IPS-NIHi11 (cell line): ENCODE results near the gene TYMS.

ENCODE experiments used
- DNase-seq: peaks from one replicate; pipeline ENCODE4 v3.0.0; 2012; ENCODE audit warnings: mixed read lengths, low spot score

Gene TYMS

DNA sequence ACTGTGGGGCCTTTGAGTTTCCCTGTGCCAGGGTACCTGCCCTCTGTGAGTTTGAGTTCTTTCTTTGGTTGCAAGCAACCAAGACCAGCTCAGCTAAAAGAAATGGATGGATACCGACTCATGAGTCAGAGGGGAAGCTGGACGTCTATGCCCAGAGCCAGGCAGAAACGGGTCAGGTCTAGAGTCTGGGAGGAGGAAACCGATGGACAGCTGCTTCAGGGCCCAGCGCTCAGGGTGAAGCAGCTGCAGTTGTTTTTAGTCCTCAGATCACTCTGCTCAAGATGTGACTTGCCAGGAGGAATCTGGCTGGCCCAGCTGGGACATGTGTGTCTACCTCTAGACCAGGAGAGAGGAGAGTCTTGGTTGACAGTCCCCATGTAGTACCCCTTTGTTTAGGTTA is 10.1 kb upstream of the TYMS start:
- DNase-seq = no peak

DNA sequence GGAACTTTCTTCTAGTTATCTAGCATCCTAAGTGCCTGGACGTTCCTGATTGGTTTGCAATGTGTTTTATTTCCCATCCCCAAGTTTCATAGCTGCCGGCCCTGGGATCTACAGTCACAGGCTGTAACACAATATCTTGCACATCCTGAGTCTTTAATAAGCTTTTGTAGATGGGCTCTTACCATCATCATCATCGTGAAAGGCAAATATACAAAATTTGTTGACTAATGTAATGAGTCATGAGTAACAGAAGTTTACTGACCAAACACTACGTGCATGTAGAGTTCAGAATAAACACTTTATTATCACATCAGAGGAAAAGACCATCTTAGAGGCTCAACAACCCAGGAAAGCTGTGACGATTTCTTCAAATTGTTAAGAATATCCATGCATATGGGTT is 8.1 kb upstream of the TYMS start:
- no peak for DNase-seq

- no peak for DNase-seq
These were observed 7.0 kb upstream of the TYMS start for GRCh38 chr18:650428-650858.

GRCh38 chr18:652131-652530 is 5.3 kb upstream of the TYMS start:
- no peak for DNase-seq

- no peak for DNase-seq
These were observed 3.9 kb upstream of the TYMS start for GRCh38 chr18:653512-653911.

GRCh38 chr18:654601-655000 is 2.9 kb upstream of the TYMS start:
- DNase-seq = no peak

GRCh38 chr18:655445-655844 is 2.0 kb upstream of the TYMS start:
- no peak for DNase-seq

DNA sequence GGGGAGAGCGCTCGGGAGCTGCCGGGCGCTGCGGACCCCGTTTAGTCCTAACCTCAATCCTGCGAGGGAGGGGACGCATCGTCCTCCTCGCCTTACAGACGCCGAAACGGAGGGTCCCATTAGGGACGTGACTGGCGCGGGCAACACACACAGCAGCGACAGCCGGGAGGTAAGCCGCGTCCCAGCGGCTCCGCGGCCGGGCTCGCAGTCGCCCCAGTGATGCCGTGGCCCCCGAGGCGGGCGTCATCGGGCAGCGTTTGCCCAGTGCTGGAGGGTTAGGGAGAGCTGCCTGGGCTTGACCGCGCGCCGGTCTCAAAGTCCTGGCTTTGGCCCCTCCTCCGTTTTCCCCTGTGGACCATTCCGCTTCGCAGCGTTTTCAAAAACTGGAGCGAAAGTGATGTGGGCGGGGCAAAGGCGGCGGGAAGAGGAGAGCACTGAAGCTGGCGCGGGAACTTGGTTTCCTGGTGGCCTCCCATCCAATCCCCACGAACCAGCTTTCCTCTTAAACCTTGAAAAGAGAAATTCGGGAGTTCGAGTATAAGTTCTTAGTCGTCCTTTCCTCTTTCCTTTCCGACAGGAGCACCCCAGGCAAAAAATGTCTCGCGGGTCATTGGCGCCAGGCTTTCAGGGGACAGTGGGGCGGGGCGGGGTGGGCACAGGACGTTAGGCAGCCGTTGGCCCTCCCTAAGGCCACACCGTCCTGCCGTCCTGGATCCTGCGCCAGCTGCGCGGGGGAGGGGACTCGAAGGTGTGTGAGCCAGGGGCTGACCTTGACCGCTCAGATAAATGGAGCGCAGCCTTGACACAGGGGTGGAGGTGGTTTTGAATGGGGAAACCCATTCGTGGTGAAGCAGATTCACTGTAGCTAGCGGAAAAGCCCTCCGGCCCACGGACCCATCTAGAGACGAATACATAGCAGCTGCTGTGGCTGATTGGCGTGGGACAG is 821 bp downstream of the TYMS start:
- DNase-seq = peak; percentile 83

GRCh38 chr18:658947-659533 is 1.6 kb downstream of the TYMS start:
- no peak for DNase-seq

DNA sequence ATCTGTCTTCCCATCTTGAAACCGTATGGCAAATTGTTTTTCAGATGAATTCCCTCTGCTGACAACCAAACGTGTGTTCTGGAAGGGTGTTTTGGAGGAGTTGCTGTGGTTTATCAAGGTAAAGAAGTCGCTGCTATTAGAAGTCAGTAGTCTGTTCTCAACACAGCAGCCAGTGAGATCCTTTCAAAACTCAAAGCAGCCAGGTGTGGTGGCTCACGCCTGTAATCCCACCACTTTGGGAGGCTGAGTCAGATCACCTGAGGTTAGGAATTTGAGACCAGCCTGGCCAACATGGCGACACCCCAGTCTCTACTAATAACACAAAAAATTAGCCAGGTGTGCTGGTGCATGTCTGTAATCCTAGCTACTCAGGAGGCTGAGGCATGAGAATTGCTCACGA is 2.1 kb downstream of the TYMS start:
- no peak for DNase-seq

- no peak for DNase-seq
These were observed 4.7 kb downstream of the TYMS start for GRCh38 chr18:662197-662596.

DNA sequence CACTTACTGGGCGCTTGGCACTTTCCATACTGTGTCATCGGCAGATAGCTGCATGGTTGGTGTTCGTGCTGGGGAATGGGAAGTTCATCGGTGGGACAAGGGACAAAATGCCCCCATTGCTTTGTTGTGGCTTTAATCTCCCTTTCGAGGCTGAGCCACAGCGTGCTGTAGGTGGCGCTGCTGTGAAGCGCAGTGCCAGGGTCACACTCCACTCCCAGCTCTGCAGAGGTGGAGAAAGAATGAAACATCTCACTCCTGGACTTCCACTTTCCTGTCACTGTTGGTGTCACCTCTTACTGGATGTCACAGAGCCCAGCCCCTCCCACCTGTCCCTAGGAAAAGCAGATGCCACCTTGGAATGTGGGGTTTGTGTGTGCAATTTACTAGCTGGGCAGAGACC is 8.7 kb downstream of the TYMS start:
- DNase-seq = peak; percentile 51

DNA sequence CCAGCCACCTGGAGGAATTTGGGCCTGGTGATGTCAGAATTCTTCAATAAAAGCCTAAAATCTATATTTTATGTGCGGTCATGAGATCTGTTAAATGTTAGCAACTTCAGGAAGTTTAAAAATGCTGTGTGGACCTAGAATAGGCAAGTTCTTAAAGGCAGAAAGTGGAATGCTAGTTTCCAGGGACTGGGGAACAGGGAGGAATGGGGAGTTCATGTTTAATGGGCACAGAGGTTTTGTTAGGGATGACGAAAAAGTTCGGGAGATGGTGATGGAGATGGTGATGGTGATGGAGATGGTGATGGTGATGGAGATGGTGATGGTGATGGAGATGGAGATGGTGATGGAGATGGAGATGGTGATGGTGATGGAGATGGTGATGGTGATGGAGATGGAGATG is 9.2 kb downstream of the TYMS start:
- DNase-seq = no peak

DNA sequence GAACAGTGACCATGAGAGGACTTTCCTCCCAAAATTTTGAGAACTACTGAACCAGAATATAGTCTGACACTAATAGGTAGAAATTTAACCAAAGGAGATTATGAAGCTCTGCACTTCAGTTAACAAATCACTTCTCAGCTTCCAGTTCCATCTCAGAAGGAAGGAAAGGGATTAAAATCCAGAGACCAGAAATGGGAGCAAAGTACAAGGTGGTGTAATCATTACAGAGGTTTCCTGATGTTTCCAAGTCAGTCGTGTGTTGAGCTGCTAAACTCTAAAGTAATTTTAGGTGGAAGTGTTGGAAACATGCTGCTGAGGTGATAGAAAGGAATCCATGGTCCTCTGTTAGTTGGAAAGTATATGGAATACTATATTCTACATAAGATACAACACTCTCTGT is 10.8 kb downstream of the TYMS start:
- DNase-seq = no peak

- DNase-seq = no peak
These were observed 11.6 kb downstream of the TYMS start for GRCh38 chr18:669077-669476.

- DNase-seq = no peak
These were observed 13.1 kb downstream of the TYMS start for GRCh38 chr18:670522-670921.

DNA sequence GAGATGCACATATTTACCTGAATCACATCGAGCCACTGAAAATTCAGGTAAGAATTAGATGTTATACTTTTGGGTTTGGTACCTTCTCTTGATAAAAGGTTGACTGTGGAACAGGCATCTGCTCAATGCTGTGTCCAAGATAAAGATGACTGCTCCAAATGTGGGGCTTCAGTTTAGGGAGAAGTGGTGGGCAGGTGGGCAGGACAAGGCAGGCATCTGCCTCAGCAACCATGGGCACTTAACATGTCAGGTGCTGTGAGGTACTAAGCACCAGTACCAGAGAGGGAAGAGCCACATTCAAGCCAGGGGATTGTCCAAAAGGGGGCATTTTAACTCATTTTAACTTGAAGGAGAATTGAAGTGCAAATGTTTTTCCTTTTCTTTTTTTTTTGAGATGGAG is 14.0 kb downstream of the TYMS start:
- DNase-seq = no peak

GRCh38 chr18:673317-673716 is 15.9 kb downstream of the TYMS start:
- DNase-seq = no peak

DNA sequence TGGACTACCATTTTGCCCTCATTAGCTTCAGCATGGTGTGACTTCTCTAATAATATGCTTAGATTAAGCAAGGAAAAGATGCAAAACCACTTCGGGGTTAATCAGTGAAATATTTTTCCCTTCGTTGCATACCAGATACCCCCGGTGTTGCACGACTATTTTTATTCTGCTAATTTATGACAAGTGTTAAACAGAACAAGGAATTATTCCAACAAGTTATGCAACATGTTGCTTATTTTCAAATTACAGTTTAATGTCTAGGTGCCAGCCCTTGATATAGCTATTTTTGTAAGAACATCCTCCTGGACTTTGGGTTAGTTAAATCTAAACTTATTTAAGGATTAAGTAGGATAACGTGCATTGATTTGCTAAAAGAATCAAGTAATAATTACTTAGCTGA is 16.3 kb downstream of the TYMS start:
- DNase-seq = no peak

GRCh38 chr18:675307-675706 is 17.9 kb downstream of the TYMS start:
- no peak for DNase-seq

DNA sequence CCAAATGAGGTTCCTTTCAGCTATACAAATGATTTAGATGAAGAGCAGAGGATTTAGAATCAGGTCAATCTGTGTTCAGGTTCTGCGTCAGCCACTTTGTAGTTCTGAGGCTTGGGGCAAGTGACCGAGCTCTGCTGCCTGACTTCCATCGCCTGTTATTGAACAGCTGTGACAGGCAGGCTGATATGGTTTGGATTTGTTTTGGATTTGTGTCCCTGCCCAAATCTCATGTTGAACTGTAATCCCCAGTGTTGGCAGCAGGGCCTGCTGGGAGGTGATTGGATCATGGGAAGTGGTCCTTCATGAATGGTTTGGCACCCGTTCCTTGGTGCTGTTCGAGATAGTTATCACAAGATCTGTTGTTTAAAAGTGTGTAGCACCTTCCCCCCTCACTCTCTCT is 18.6 kb downstream of the TYMS start:
- no peak for DNase-seq

- DNase-seq = no peak
These were observed 19.3 kb downstream of the TYMS start for GRCh38 chr18:676736-677135.

DNA sequence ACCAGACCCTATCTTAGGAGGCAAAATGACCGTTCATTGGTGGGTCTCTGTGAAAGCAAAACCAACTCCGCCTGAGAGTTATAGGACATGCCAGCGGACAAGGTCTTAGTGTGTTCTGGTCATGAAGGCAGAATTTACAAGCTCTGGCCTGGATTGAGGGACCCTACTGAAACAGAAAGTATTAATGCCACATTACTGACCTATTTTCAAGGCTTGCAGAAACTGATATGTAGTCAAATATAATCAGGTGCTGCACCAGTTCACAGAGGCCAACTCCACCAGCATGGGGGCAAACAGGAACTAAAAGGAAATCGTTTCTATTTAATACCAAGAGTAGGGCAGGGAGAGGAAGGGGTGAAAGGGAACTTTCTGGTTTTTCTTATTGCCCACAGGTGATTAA is 19.7 kb downstream of the TYMS start:
- no peak for DNase-seq

DNA sequence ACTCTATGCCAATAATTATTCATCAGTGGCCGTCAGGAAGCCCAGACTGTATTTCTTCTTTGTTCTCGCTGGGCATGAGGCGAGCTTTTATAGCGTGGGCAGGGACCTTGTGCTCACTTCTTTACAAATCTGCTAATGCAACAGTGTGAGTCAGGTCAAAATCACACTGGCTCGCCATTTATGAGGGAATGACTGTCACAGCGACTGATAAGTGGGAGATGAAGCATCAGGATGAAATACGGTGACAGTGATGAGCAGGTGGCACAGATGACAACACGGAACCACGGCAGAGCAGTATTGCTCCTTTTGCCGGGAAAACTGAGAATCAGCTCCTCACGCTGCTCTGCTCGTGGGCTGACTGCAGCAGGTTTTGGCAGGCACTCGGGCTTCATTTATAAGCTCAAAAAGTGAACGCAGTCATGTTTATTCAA is 20.5 kb downstream of the TYMS start:
- no peak for DNase-seq
